Lower leg skin (tissue), 3 donors: ENCODE results near the gene HOPX.

Experiments
- CTCF ChIP-seq, 3 donors: fragments of 450-650 bp; IDR thresholded peaks; one replicate each; pipeline ENCODE4 v1.5.1; 2016; ENCODE audit warnings: antibody characterized with exemption in 3 of 3, mild to moderate bottlenecking in 3 of 3, moderate library complexity in 2 of 3
- POLR2A ChIP-seq, 2 donors: fragments of 450-650 bp; IDR thresholded peaks; one replicate each; pipeline ENCODE4 v1.6.1; 2016 to 2017; ENCODE audit warnings: antibody characterized with exemption in 2 of 2, mild to moderate bottlenecking in 1 of 2, moderate library complexity in 1 of 2

- TF ChIP-seq CTCF (IDR thresholded peaks at IDR 0.05) (no peak), POLR2A (IDR thresholded peaks at IDR 0.05) (no peak)
These were observed 69.6 kb downstream of the HOPX start for GRCh38 chr4:56611501-56611900.
